Upper lobe of left lung (tissue), 6 donors: ENCODE data around the gene TBX19. TPM values are rescaled to one million over a fixed set of nuclear protein-coding genes. Genes with fewer than 3 reads are reported as not detected.

ENCODE experiments used
- ATAC-seq, 2 donors: fragments of 200-7000 bp; cut with Tn5 transposase; one replicate each; pipeline ENCODE4 v1.9.1; 2022; ENCODE audit warnings: mild to moderate bottlenecking in 2 of 2, moderate library complexity in 2 of 2; ENCODE audit not compliant: low FRiP score in 2 of 2
- DNase-seq, 2 donors: peaks; one replicate each; pipeline ENCODE4 v3.0.0-alpha.2; 2019 to 2020
- H3K27ac ChIP-seq, 4 donors: fragments of 200-600 bp; sonication (generic); one replicate each; pipeline ENCODE4 v1.5.1; 2016 to 2019
- H3K27me3 ChIP-seq, 4 donors: fragments of 200-600 bp; sonication (generic); one replicate each; pipeline ENCODE4 v1.5.1; 2017 to 2019
- H3K36me3 ChIP-seq, 4 donors: fragments of 200-600 bp; sonication (generic); one replicate each; pipeline ENCODE4 v1.5.1; 2016 to 2019
- H3K4me1 ChIP-seq, 4 donors: fragments of 200-600 bp; sonication (generic); one replicate each; pipeline ENCODE4 v1.5.1; 2018 to 2019
- H3K4me3 ChIP-seq, 4 donors: fragments of 200-600 bp; sonication (generic); one replicate each; pipeline ENCODE4 v1.5.1; 2017 to 2019; ENCODE audit warnings: mild to moderate bottlenecking in 2 of 4, moderate library complexity in 1 of 4
- H3K9me3 ChIP-seq, 4 donors: fragments of 200-600 bp; sonication (generic); one replicate each; pipeline ENCODE4 v1.5.1; 2018 to 2019
- CTCF ChIP-seq, 6 experiments: fragments of 450-650 bp in 4 of 6; fragments of 200-600 bp in 2 of 6; sonication (generic) in 2 of 6; IDR thresholded peaks; one replicate each; pipeline ENCODE4 v1.5.1; 2016 to 2019; ENCODE audit warnings: antibody characterized with exemption in 6 of 6
- EP300 ChIP-seq, 4 donors: sonication (generic); formaldehyde crosslinking; IDR thresholded peaks; one replicate each; pipeline ENCODE4 v1.5.1; 2017; ENCODE audit warnings: antibody characterized with exemption in 4 of 4, control low read depth in 2 of 4
- POLR2A ChIP-seq, 4 donors: fragments of 450-650 bp; IDR thresholded peaks; one replicate each; pipeline ENCODE4 v1.5.1; 2016 to 2017; ENCODE audit warnings: antibody characterized with exemption in 4 of 4, mild to moderate bottlenecking in 2 of 4
- POLR2AphosphoS5 ChIP-seq, 2 donors: sonication (generic); formaldehyde crosslinking; IDR thresholded peaks; one replicate each; pipeline ENCODE4 v1.5.1; 2017; ENCODE audit warnings: antibody characterized with exemption in 2 of 2
- WGBS, 2 donors: methylation state at CpG; one replicate each; pipeline ENCODE4 v1.1.5; 2017 to 2018; 5-methylcytosine and 5-hydroxymethylcytosine counted together
- total RNA-seq, 6 donors: library from RNA; depleted of rRNA in 4 of 6; stranded (reverse); fragments of >200 nt in 4 of 6; gene quantifications; one replicate each; pipeline versions ENCODE4 v1.1.0 to v1.2.1, GENCODE V29; 2016 to 2021
- donor health status: DM: no; HTN: no; CAD: no; lungs with moderate emphysema.
- donor health status: DM: no; HTN: yes; CAD: no; lungs with severe emphysema.

The TBX19 gene
- total RNA-seq, 6 donors from 2014 or later: 0.91 to 6.3 (median 2.4) TPM

- 86 to 87% methylated on average over 1 of the region's 1 CpG for WGBS, 2 donors
Observed at GRCh38 chr1:168271636-168272035, 9.0 kb upstream of the TBX19 start.

GRCh38 chr1:168273575-168273974 lies 7.1 kb upstream of the TBX19 start:
- no peaks in the 10 kb centered on the region for H3K27me3 ChIP-seq
- no peaks in the 10 kb centered on the region for H3K9me3 ChIP-seq
- TF ChIP-seq EP300 (IDR thresholded peaks at IDR 0.05) (no peak), POLR2A (IDR thresholded peaks at IDR 0.05) (no peak), CTCF (IDR thresholded peaks at IDR 0.05) (no peak), POLR2AphosphoS5 (IDR thresholded peaks at IDR 0.05) (no peak)
- no peaks in the 10 kb centered on the region for H3K4me1 ChIP-seq
- no peak overlapping the region for H3K4me3 ChIP-seq
- WGBS, 2 donors: 54 to 87% methylated on average over 1 of the region's 1 CpG
- no peak for ATAC-seq
- no peak overlapping the region for H3K27ac ChIP-seq
- no peaks in the 10 kb centered on the region for H3K36me3 ChIP-seq
- DNase-seq: no peak

More at GRCh38 chr1:168271636-168272035, 9.0 kb upstream of the TBX19 start:
- no peaks in the 10 kb centered on the region for H3K4me1 ChIP-seq
- no peak for ATAC-seq
- DNase-seq: no peak
- H3K4me3 ChIP-seq: no peak overlapping the region
- no peaks in the 10 kb centered on the region for H3K27me3 ChIP-seq
- H3K36me3 ChIP-seq: no peaks in the 10 kb centered on the region
- no peaks in the 10 kb centered on the region for H3K9me3 ChIP-seq
- TF ChIP-seq CTCF (IDR thresholded peaks at IDR 0.05) (no peak), POLR2AphosphoS5 (IDR thresholded peaks at IDR 0.05) (no peak)
- H3K27ac ChIP-seq: no peak overlapping the region

- no peak for TF ChIP-seq POLR2A (IDR thresholded peaks at IDR 0.05)
- TF ChIP-seq POLR2AphosphoS5 (IDR thresholded peaks at IDR 0.05): no peak
- Histone ChIP-seq H3K27ac (no peak overlapping the region), H3K27me3 (no peaks in the 10 kb centered on the region), H3K9me3 (no peaks in the 10 kb centered on the region), H3K4me1 (no peaks in the 10 kb centered on the region), H3K36me3 (no peaks in the 10 kb centered on the region), H3K4me3 (no peak overlapping the region)
- ATAC-seq (no peak), DNase-seq (no peak)
- 90 to 92% methylated on average over 1 of the region's 1 CpG for WGBS, 2 donors
Observed at GRCh38 chr1:168279253-168279652, 1.4 kb upstream of the TBX19 start.

GRCh38 chr1:168281603-168282325 lies 1.1 kb downstream of the TBX19 start:
- Histone ChIP-seq H3K4me1 (peaks cover 0 to 2% (median 1%) of the 10 kb centered on the region in 4 donors), H3K36me3 (no peaks in the 10 kb centered on the region), H3K27me3 (no peaks in the 10 kb centered on the region), H3K27ac (no peak overlapping the region), H3K4me3 (no peak overlapping the region), H3K9me3 (no peaks in the 10 kb centered on the region)
- DNase-seq: no peak
- ATAC-seq: no peak
- 78 to 81% methylated on average over 11 of the region's 11 CpGs for WGBS, 2 donors
- no peak for TF ChIP-seq EP300 (IDR thresholded peaks at IDR 0.05)

- DNase-seq: no peak
Observed at GRCh38 chr1:168285521-168285790, 4.8 kb downstream of the TBX19 start.

More at GRCh38 chr1:168285521-168285790, 4.8 kb downstream of the TBX19 start:
- Histone ChIP-seq H3K4me3 (no peak overlapping the region), H3K27me3 (no peaks in the 10 kb centered on the region), H3K36me3 (no peaks in the 10 kb centered on the region), H3K27ac (no peak overlapping the region), H3K9me3 (no peaks in the 10 kb centered on the region), H3K4me1 (peaks cover 0 to 8% (median 3%) of the 10 kb centered on the region in 4 donors)
- TF ChIP-seq EP300 (IDR thresholded peaks at IDR 0.05): no peak
- TF ChIP-seq POLR2AphosphoS5 (IDR thresholded peaks at IDR 0.05): no peak
- no peak for TF ChIP-seq CTCF (IDR thresholded peaks at IDR 0.05)
- no peak for TF ChIP-seq POLR2A (IDR thresholded peaks at IDR 0.05)
- ATAC-seq: no peak
